SK-N-SH treated with all-trans-retinoic acid at 6 μM for 48 hours (cell line): ENCODE data around the gene PF4V1.

Experiments used
- ARNTL ChIP-seq: fragments of 450-650 bp; formaldehyde crosslinking; IDR thresholded peaks from 2 replicates; pipeline ENCODE4 v1.5.0; 2020; ENCODE audit warnings: low read depth, mild to moderate bottlenecking, moderate library complexity, borderline replicate concordance
- CSRNP3 ChIP-seq: fragments of 250-450 bp; sonication (Bioruptor Pico); IDR thresholded peaks from 2 replicates; pipeline ENCODE4 v1.5.1; 2021; ENCODE audit warnings: mild to moderate bottlenecking, moderate library complexity
- ESRRG ChIP-seq: fragments of 250-450 bp; sonication (Bioruptor Pico); IDR thresholded peaks from 2 replicates; pipeline ENCODE4 v1.6.1; 2021; ENCODE audit warnings: mild to moderate bottlenecking
- ISL1 ChIP-seq: fragments of 250-450 bp; sonication (Bioruptor Pico); IDR thresholded peaks from 2 replicates; pipeline ENCODE4 v2.1.2; 2022; ENCODE audit warnings: mild to moderate bottlenecking, moderate library complexity
- PPARA ChIP-seq: fragments of 250-450 bp; sonication (Bioruptor Pico); IDR thresholded peaks from 2 replicates; pipeline ENCODE4 v1.5.0; 2020; ENCODE audit warnings: mild to moderate bottlenecking, borderline replicate concordance
- RARB ChIP-seq: fragments of 250-450 bp; sonication (Bioruptor Pico); IDR thresholded peaks from 2 replicates; pipeline ENCODE4 v1.8.0; 2021; ENCODE audit warnings: mild to moderate bottlenecking, moderate library complexity
- SNAI2 ChIP-seq: fragments of 250-450 bp; sonication (Bioruptor Pico); IDR thresholded peaks from 2 replicates; pipeline ENCODE4 v1.5.0; 2020; ENCODE audit warnings: mild to moderate bottlenecking, moderate library complexity
- TOX ChIP-seq: fragments of 250-450 bp; sonication (Bioruptor Pico); IDR thresholded peaks from 2 replicates; pipeline ENCODE4 v1.8.0; 2021; ENCODE audit warnings: mild to moderate bottlenecking, moderate library complexity, borderline replicate concordance
- TSHZ2 ChIP-seq: fragments of 250-450 bp; sonication (Bioruptor Pico); IDR thresholded peaks from 2 replicates; pipeline ENCODE4 v1.5.0; 2020; ENCODE audit warnings: mild to moderate bottlenecking, moderate library complexity
- ZFP30 ChIP-seq: fragments of 450-650 bp; formaldehyde crosslinking; IDR thresholded peaks from 2 replicates; pipeline ENCODE4 v1.5.0; 2022; ENCODE audit warnings: mild to moderate bottlenecking, moderate library complexity
- ZNF8 ChIP-seq: fragments of 450-650 bp; formaldehyde crosslinking; IDR thresholded peaks from 2 replicates; pipeline ENCODE4 v1.5.0; 2020; ENCODE audit warnings: mild to moderate bottlenecking, moderate library complexity
- TF ChIP-seq, protein P1 (sequence below): fragments of 250-450 bp; sonication (Bioruptor Pico); IDR thresholded peaks from 2 replicates; pipeline ENCODE4 v1.8.0; 2021; ENCODE audit warnings: low read depth, mild to moderate bottlenecking, moderate library complexity, borderline replicate concordance
- TF ChIP-seq, protein P2 (sequence below): fragments of 250-450 bp; sonication (Bioruptor Pico); IDR thresholded peaks from 2 replicates; pipeline ENCODE4 v1.8.0; 2020; ENCODE audit warnings: mild to moderate bottlenecking, moderate library complexity, borderline replicate concordance

- TF ChIP-seq, protein P1, sequence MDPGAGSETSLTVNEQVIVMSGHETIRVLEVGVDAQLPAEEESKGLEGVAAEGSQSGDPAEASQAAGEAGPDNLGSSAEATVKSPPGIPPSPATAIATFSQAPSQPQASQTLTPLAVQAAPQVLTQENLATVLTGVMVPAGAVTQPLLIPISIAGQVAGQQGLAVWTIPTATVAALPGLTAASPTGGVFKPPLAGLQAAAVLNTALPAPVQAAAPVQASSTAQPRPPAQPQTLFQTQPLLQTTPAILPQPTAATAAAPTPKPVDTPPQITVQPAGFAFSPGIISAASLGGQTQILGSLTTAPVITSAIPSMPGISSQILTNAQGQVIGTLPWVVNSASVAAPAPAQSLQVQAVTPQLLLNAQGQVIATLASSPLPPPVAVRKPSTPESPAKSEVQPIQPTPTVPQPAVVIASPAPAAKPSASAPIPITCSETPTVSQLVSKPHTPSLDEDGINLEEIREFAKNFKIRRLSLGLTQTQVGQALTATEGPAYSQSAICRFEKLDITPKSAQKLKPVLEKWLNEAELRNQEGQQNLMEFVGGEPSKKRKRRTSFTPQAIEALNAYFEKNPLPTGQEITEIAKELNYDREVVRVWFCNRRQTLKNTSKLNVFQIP (CRISPR knock-in tag), result no peak
- TF ChIP-seq, protein P2, sequence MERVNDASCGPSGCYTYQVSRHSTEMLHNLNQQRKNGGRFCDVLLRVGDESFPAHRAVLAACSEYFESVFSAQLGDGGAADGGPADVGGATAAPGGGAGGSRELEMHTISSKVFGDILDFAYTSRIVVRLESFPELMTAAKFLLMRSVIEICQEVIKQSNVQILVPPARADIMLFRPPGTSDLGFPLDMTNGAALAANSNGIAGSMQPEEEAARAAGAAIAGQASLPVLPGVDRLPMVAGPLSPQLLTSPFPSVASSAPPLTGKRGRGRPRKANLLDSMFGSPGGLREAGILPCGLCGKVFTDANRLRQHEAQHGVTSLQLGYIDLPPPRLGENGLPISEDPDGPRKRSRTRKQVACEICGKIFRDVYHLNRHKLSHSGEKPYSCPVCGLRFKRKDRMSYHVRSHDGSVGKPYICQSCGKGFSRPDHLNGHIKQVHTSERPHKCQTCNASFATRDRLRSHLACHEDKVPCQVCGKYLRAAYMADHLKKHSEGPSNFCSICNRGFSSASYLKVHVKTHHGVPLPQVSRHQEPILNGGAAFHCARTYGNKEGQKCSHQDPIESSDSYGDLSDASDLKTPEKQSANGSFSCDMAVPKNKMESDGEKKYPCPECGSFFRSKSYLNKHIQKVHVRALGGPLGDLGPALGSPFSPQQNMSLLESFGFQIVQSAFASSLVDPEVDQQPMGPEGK (CRISPR knock-in tag), result no peak
- no peak for TF ChIP-seq ARNTL (CRISPR knock-in tag)
- TF ChIP-seq SNAI2 (CRISPR knock-in tag), result no peak
- no peak for TF ChIP-seq RARB (CRISPR knock-in tag)
- no peak for TF ChIP-seq ESRRG
- no peak for TF ChIP-seq TSHZ2 (CRISPR knock-in tag)
- no peak for TF ChIP-seq ZNF8 (CRISPR knock-in tag)
- no peak for TF ChIP-seq TOX (CRISPR knock-in tag)
- no peak for TF ChIP-seq ZFP30 (CRISPR knock-in tag)
- TF ChIP-seq ISL1 (CRISPR knock-in tag), result no peak
- TF ChIP-seq CSRNP3 (CRISPR knock-in tag), result no peak
- TF ChIP-seq PPARA (CRISPR knock-in tag), result no peak
Measured at GRCh38 chr4:73855406-73855805, 2.3 kb downstream of the PF4V1 start.
